IMR-90 (cell line): ENCODE results near the gene KRTAP13-4. TPM values are rescaled to one million over a fixed set of nuclear protein-coding genes. Genes with fewer than 3 reads are reported as not detected.

Source experiments
- ATAC-seq: fragments of 200-7000 bp; cut with Tn5 transposase; 2 replicates; pipeline ENCODE4 v1.9.1; 2020; ENCODE audit warnings: low read depth, mild to moderate bottlenecking, moderate library complexity
- BruUV-seq: library from RNA; stranded (reverse); fragments of 400-500 nt; replicated peaks from 2 replicates; lab custom pipeline; 2021; lab: Mats Ljungman, UMichigan
- CTCF ChIA-PET: fragments of 300-600 bp; formaldehyde crosslinking; extraction: SDS; loops from one replicate; lab custom pipeline; 2021; ENCODE audit warnings: antibody characterized with exemption; lab: Yijun Ruan, JAX
- POLR2A ChIA-PET: fragments of 300-600 bp; sonication (Branson Sonifier 250); formaldehyde crosslinking; loops from one replicate; lab custom pipeline; 2022; ENCODE audit warnings: antibody characterized with exemption; ENCODE audit not compliant: unreplicated experiment; lab: Charles Lee
- DNase-seq: peaks from one replicate; pipeline ENCODE4 v3.0.0; 2013
- H2AFZ ChIP-seq: replicated peaks from 2 replicates; pipeline ENCODE3; 2013; ENCODE audit warnings: low read length, mild to moderate bottlenecking; ENCODE audit not compliant: poor library complexity
- H2AK5ac ChIP-seq: 2 replicates; pipeline ENCODE4 v1.6.1; 2013; ENCODE audit warnings: low read depth, low read length, inconsistent platforms
- H2AK9ac ChIP-seq: replicated peaks from 2 replicates; pipeline ENCODE3; 2013; ENCODE audit warnings: mild to moderate bottlenecking, low read depth, low read length, moderate library complexity; ENCODE audit not compliant: poor library complexity
- H2BK120ac ChIP-seq: 2 replicates; pipeline ENCODE4 v1.6.1; 2013; ENCODE audit warnings: low read depth, low read length, inconsistent platforms
- H2BK15ac ChIP-seq: 3 replicates; pipeline ENCODE4 v1.6.1; 2013; ENCODE audit warnings: low read depth, low read length, inconsistent platforms
- H2BK20ac ChIP-seq: 2 replicates; pipeline ENCODE4 v1.6.1; 2013; ENCODE audit warnings: low read depth, mild to moderate bottlenecking, inconsistent platforms, low read length, moderate library complexity
- H2BK5ac ChIP-seq: 2 replicates; pipeline ENCODE4 v1.6.1; 2013; ENCODE audit warnings: mild to moderate bottlenecking, low read depth, low read length, inconsistent platforms; ENCODE audit not compliant: poor library complexity, severe bottlenecking
- H3K14ac ChIP-seq: replicated peaks from 2 replicates; pipeline ENCODE4 v1.6.1; 2013; ENCODE audit warnings: low read depth, low read length, inconsistent platforms
- H3K18ac ChIP-seq: 2 replicates; pipeline ENCODE4 v1.6.1; 2013; ENCODE audit warnings: low read depth, low read length, control low read depth
- H3K23ac ChIP-seq: 2 replicates; pipeline ENCODE4 v1.6.1; 2013; ENCODE audit warnings: low read depth, low read length, inconsistent platforms
- H3K27ac ChIP-seq: 2 replicates; pipeline ENCODE4 v1.5.1; 2013; ENCODE audit warnings: mild to moderate bottlenecking, control low read depth, low read length; ENCODE audit not compliant: insufficient read depth
- H3K27me3 ChIP-seq: 2 replicates; pipeline ENCODE4 v1.6.1; 2013; ENCODE audit warnings: low read length; ENCODE audit not compliant: control insufficient read depth, insufficient read depth
- H3K36me3 ChIP-seq: 2 replicates; pipeline ENCODE4 v1.6.1; 2013; ENCODE audit warnings: low read length, mixed read lengths; ENCODE audit not compliant: control insufficient read depth, insufficient read depth
- H3K4ac ChIP-seq: 2 replicates; pipeline ENCODE4 v1.6.1; 2013; ENCODE audit warnings: low read depth, low read length, inconsistent platforms
- H3K4me1 ChIP-seq: 2 replicates; pipeline ENCODE4 v1.6.1; 2013; ENCODE audit warnings: low read length, mixed read lengths; ENCODE audit not compliant: control insufficient read depth, insufficient read depth
- H3K4me2 ChIP-seq: 2 replicates; pipeline ENCODE4 v1.6.1; 2013; ENCODE audit warnings: low read depth, mild to moderate bottlenecking, control low read depth, low read length, moderate library complexity
- H3K4me3 ChIP-seq: 2 replicates; pipeline ENCODE4 v1.5.1; 2013; ENCODE audit warnings: low read depth, mild to moderate bottlenecking, control low read depth, low read length, moderate library complexity; ENCODE audit not compliant: insufficient read depth
- H3K56ac ChIP-seq: 2 replicates; pipeline ENCODE4 v1.6.1; 2013; ENCODE audit warnings: low read length, inconsistent platforms; ENCODE audit not compliant: insufficient read depth; ENCODE audit errors: extremely low read depth
- H3K79me1 ChIP-seq, 2 experiments: 2 replicates each; pipeline ENCODE4 v1.6.1; 2013; ENCODE audit warnings: low read length in 2 of 2, inconsistent platforms in 1 of 2, low read depth in 1 of 2
- H3K9ac ChIP-seq: 2 replicates; pipeline ENCODE4 v1.6.1; 2013; ENCODE audit warnings: low read depth, low read length, control low read depth
- H3K9me1 ChIP-seq: 2 replicates; pipeline ENCODE4 v1.6.1; 2013; ENCODE audit warnings: low read length, inconsistent platforms; ENCODE audit not compliant: insufficient read depth
- H3K9me3 ChIP-seq: 2 replicates; pipeline ENCODE4 v1.6.1; 2013; ENCODE audit warnings: low read length; ENCODE audit not compliant: control insufficient read depth, insufficient read depth
- H4K20me1 ChIP-seq: 2 replicates; pipeline ENCODE4 v1.6.1; 2013; ENCODE audit warnings: low read length, inconsistent platforms; ENCODE audit not compliant: insufficient read depth
- H4K5ac ChIP-seq: 2 replicates; pipeline ENCODE4 v1.6.1; 2013; ENCODE audit warnings: mild to moderate bottlenecking, low read depth, low read length, control low read depth
- H4K8ac ChIP-seq, 2 experiments: 2 replicates each; pipeline ENCODE4 v1.6.1; 2013; ENCODE audit warnings: low read depth in 2 of 2, low read length in 2 of 2, control low read depth in 1 of 2, inconsistent platforms in 1 of 2
- H4K91ac ChIP-seq: 2 replicates; pipeline ENCODE4 v1.6.1; 2013; ENCODE audit warnings: low read depth, low read length, inconsistent platforms; ENCODE audit not compliant: insufficient read depth
- BHLHE40 ChIP-seq: fragments of 150-350 bp; IDR thresholded peaks from 2 replicates; pipeline ENCODE4 v1.6.1; 2016; ENCODE audit warnings: mild to moderate bottlenecking, low read depth, low read length
- CEBPB ChIP-seq: IDR thresholded peaks from 2 replicates; pipeline ENCODE4 v1.6.1; 2012; ENCODE audit warnings: low read depth, low read length, improper control_type of control experiment
- CHD1 ChIP-seq: IDR thresholded peaks from 2 replicates; pipeline ENCODE4 v1.6.1; 2012; ENCODE audit warnings: low read depth, low read length, improper control_type of control experiment
- FOS ChIP-seq: fragments of 150-350 bp; IDR thresholded peaks from 2 replicates; pipeline ENCODE4 v1.6.1; 2016; ENCODE audit warnings: low read depth, low read length
- MAFK ChIP-seq: IDR thresholded peaks from 2 replicates; pipeline ENCODE4 v1.6.1; 2012; ENCODE audit warnings: low read depth, low read length, improper control_type of control experiment
- MXI1 ChIP-seq: IDR thresholded peaks from 2 replicates; pipeline ENCODE4 v1.6.1; 2012; ENCODE audit warnings: low read depth, mild to moderate bottlenecking, low read length, moderate library complexity, borderline replicate concordance
- POLR2A ChIP-seq: IDR thresholded peaks from 2 replicates; pipeline ENCODE4 v1.6.1; 2012; ENCODE audit warnings: mild to moderate bottlenecking, low read depth, low read length
- RAD21 ChIP-seq: IDR thresholded peaks from 2 replicates; pipeline ENCODE4 v1.6.1; 2012; ENCODE audit warnings: low read length, improper control_type of control experiment
- SMC3 ChIP-seq: fragments of 150-350 bp; IDR thresholded peaks from 2 replicates; pipeline ENCODE4 v1.6.1; 2016; ENCODE audit warnings: low read depth, mild to moderate bottlenecking, antibody characterized with exemption, low read length, moderate library complexity
- USF2 ChIP-seq: fragments of 150-350 bp; IDR thresholded peaks from 2 replicates; pipeline ENCODE4 v1.6.1; 2017; ENCODE audit warnings: mild to moderate bottlenecking, antibody characterized with exemption, low read length, low read depth
- WGBS, 2 experiments: methylation state at CpG; one replicate each; pipeline versions ENCODE4 v1.1.5 to v1.1.7; 2013; ENCODE audit warnings: missing lambda C conversion rate in 2 of 2; ENCODE audit not compliant: insufficient read length in 1 of 2; ENCODE audit errors: extremely low coverage in 2 of 2; 5-methylcytosine and 5-hydroxymethylcytosine counted together
- dilution Hi-C: fragments of 300-500 bp; cut with HindIII; formaldehyde crosslinking; loops from one replicate; pipeline ENCODE4 v1.14.3; 2018; ENCODE audit warnings: low sequenced_read_pairs; ENCODE audit not compliant: unreplicated experiment
- in situ Hi-C: fragments of 300-500 bp; cut with MboI; formaldehyde crosslinking; loops from 3 replicates; pipeline ENCODE4 v1.14.3; 2019; ENCODE audit warnings: low sequenced_read_pairs, inconsistent platforms, mixed read lengths
- intact Hi-C: fragments of 100-400 bp; cut with micrococcal nuclease; formaldehyde crosslinking; loops from 2 replicates; pipeline ENCODE4 v1.10.0; 2022
- polyA plus RNA-seq, 3 experiments: library from polyadenylated mRNA; depleted of rRNA; stranded (reverse); fragments of >200 nt; gene quantifications; 2 replicates each; pipeline ENCODE4 v1.2.3, GENCODE V29; 2012; ENCODE audit warnings: low replicate concordance in 1 of 3
- total RNA-seq: library from RNA; depleted of rRNA; stranded (reverse); fragments of >200 nt; gene quantifications from 2 replicates; pipeline ENCODE4 v1.2.3, GENCODE V29; 2012
- TF ChIP-seq, protein P1 (sequence below): fragments of 150-350 bp; IDR thresholded peaks from 2 replicates; pipeline ENCODE4 v1.6.1; 2016; ENCODE audit warnings: low read depth, mild to moderate bottlenecking, low read length, moderate library complexity, borderline replicate concordance

KRTAP13-4 gene
- total and polyA plus RNA-seq, 2 of the 4 experiments (the other 2 are of a cell fraction): not detected

- ChIA-PET POLR2A (no interaction called here), CTCF (interaction anchor here (0.7 kb wide), 1 partner anchor 9 kb away, joined by 3 read pairs; no protein-coding TSS in a partner anchor)
- no peaks in the 10 kb centered on the region for H3K9me1 ChIP-seq
- no peak overlapping the region for H2BK15ac ChIP-seq
- BruUV-seq: no TSS peak
- intact Hi-C loops: no loop called here
- no peak overlapping the region for H3K56ac ChIP-seq
- no peak overlapping the region for H2BK120ac ChIP-seq
- ATAC-seq: no peak
- no peak overlapping the region for H2AK5ac ChIP-seq
- H4K20me1 ChIP-seq: no peaks in the 10 kb centered on the region
- H3K9me3 ChIP-seq: peaks cover 13% of the 10 kb centered on the region
- H3K23ac ChIP-seq: no peak overlapping the region
- WGBS, 2 experiments: no CpG with 5 or more reads among the region's 3 CpGs
- no peak overlapping the region for H2BK5ac ChIP-seq
- no peak for TF ChIP-seq BHLHE40
- TF ChIP-seq USF2: no peak
- TF ChIP-seq, protein P1, sequence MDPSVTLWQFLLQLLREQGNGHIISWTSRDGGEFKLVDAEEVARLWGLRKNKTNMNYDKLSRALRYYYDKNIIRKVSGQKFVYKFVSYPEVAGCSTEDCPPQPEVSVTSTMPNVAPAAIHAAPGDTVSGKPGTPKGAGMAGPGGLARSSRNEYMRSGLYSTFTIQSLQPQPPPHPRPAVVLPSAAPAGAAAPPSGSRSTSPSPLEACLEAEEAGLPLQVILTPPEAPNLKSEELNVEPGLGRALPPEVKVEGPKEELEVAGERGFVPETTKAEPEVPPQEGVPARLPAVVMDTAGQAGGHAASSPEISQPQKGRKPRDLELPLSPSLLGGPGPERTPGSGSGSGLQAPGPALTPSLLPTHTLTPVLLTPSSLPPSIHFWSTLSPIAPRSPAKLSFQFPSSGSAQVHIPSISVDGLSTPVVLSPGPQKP: no peak
- TF ChIP-seq FOS: no peak
- TF ChIP-seq RAD21: no peak
- TF ChIP-seq CHD1: no peak
- no peak for TF ChIP-seq POLR2A
- TF ChIP-seq CEBPB: no peak
- TF ChIP-seq SMC3: no peak
- TF ChIP-seq MXI1: no peak
- TF ChIP-seq MAFK: no peak
- no peak overlapping the region for H3K4me2 ChIP-seq
- H3K4me1 ChIP-seq: no peaks in the 10 kb centered on the region
- H3K27me3 ChIP-seq: no peaks in the 10 kb centered on the region
- H4K8ac ChIP-seq: no peak overlapping the region
- dilution Hi-C loops: no loop called here
- in situ Hi-C loops: no loop called here
- H3K36me3 ChIP-seq: no peaks in the 10 kb centered on the region
- no peak overlapping the region for H2BK20ac ChIP-seq
- no peak overlapping the region for H3K18ac ChIP-seq
- H4K91ac ChIP-seq: no peak overlapping the region
- no peak overlapping the region for H2AK9ac ChIP-seq
- no peak overlapping the region for H2AFZ ChIP-seq
- no peak overlapping the region for H4K5ac ChIP-seq
- DNase-seq: no peak
- H3K4me3 ChIP-seq: no peak overlapping the region
- no peaks in the 10 kb centered on the region for H3K79me1 ChIP-seq
- no peak overlapping the region for H3K9ac ChIP-seq
- no peak overlapping the region for H3K27ac ChIP-seq
- no peak overlapping the region for H3K4ac ChIP-seq
- H3K14ac ChIP-seq: no peak overlapping the region
Observed at GRCh38 chr21:30437010-30437565, 7.1 kb downstream of the KRTAP13-4 start.
